Measurements from ENCODE around the gene TEC. TPM values are rescaled to one million over a fixed set of nuclear protein-coding genes. Genes with fewer than 3 reads are reported as not detected.

The TEC gene
- total and polyA plus RNA-seq, 9 of the 15 experiments (the other 6 are each of a cell fraction or from before 2014, with no cell fraction given): 5.3 to 14.7 (median 8.8) TPM

DNA sequence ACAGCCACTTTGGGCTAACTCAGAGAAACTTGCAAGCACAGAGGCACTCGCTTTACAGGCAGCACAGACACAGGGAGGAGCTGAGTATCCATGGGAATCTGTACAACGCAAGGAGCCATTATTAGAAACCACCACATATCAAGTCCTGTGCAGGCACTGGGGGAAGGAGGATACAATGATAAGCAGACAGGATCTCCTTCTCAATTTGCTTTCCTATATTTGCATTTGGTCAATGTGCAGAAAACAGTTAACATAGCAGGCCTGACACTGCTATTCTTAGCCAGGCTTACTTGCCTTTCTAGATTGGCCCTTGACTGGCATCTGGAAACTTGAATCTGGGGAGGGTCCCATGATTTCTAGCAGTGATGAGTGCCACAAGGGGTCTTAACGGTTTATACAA, 65.8 kb downstream of the TEC start (continued):
- TF ChIP-seq, protein P1, sequence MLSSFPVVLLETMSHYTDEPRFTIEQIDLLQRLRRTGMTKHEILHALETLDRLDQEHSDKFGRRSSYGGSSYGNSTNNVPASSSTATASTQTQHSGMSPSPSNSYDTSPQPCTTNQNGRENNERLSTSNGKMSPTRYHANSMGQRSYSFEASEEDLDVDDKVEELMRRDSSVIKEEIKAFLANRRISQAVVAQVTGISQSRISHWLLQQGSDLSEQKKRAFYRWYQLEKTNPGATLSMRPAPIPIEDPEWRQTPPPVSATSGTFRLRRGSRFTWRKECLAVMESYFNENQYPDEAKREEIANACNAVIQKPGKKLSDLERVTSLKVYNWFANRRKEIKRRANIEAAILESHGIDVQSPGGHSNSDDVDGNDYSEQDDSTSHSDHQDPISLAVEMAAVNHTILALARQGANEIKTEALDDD (IDR thresholded peaks at IDR 0.05): peak; percentile 78
- TF ChIP-seq, protein P2, sequence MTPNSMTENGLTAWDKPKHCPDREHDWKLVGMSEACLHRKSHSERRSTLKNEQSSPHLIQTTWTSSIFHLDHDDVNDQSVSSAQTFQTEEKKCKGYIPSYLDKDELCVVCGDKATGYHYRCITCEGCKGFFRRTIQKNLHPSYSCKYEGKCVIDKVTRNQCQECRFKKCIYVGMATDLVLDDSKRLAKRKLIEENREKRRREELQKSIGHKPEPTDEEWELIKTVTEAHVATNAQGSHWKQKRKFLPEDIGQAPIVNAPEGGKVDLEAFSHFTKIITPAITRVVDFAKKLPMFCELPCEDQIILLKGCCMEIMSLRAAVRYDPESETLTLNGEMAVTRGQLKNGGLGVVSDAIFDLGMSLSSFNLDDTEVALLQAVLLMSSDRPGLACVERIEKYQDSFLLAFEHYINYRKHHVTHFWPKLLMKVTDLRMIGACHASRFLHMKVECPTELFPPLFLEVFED (CRISPR knock-in tag; conservative IDR thresholded peaks at IDR 0.05): peak; percentile 33; the same call in 1 of the 2 replicates
- TF ChIP-seq POLR2AphosphoS5 (IDR thresholded peaks at IDR 0.05; ENCODE audit: control insufficient read depth, insufficient read depth, low read depth, low read length) (peak; percentile 100), ARID2 (IDR thresholded peaks at IDR 0.05) (no peak), XRCC4 (IDR thresholded peaks at IDR 0.05; ENCODE audit: extremely low read depth, insufficient read depth, insufficient read length) (no peak), BCL6 (CRISPR knock-in tag; IDR thresholded peaks at IDR 0.05) (no peak), ZNF143 (CRISPR knock-in tag; IDR thresholded peaks at IDR 0.05) (no peak), ZBTB1 (CRISPR knock-in tag; IDR thresholded peaks at IDR 0.05; ENCODE audit: borderline replicate concordance, low read depth) (no peak), ZNF445 (CRISPR knock-in tag; IDR thresholded peaks at IDR 0.05; ENCODE audit: low read depth) (no peak), FOXK1 (CRISPR knock-in tag; IDR thresholded peaks at IDR 0.05; ENCODE audit: borderline replicate concordance) (no peak), SAP30 (IDR thresholded peaks at IDR 0.05; ENCODE audit: borderline replicate concordance, insufficient read depth, low read depth, low read length, poor library complexity, severe bottlenecking) (no peak), CHD1 (IDR thresholded peaks at IDR 0.05; ENCODE audit: low read length) (no peak), NCOA1 (IDR thresholded peaks at IDR 0.05; ENCODE audit: low read depth) (peak; percentile 92), DNMT1 (IDR thresholded peaks at IDR 0.05) (no peak), SIX5 (IDR thresholded peaks at IDR 0.05; ENCODE audit: borderline replicate concordance in 1 of 2, insufficient read depth in 1 of 2, low read depth in 1 of 2, low read length in 2 of 2) (no peak), SMC3 (conservative IDR thresholded peaks at IDR 0.05; ENCODE audit: insufficient read depth, low read depth, low read length) (no peak)
- TF ChIP-seq, protein P3, sequence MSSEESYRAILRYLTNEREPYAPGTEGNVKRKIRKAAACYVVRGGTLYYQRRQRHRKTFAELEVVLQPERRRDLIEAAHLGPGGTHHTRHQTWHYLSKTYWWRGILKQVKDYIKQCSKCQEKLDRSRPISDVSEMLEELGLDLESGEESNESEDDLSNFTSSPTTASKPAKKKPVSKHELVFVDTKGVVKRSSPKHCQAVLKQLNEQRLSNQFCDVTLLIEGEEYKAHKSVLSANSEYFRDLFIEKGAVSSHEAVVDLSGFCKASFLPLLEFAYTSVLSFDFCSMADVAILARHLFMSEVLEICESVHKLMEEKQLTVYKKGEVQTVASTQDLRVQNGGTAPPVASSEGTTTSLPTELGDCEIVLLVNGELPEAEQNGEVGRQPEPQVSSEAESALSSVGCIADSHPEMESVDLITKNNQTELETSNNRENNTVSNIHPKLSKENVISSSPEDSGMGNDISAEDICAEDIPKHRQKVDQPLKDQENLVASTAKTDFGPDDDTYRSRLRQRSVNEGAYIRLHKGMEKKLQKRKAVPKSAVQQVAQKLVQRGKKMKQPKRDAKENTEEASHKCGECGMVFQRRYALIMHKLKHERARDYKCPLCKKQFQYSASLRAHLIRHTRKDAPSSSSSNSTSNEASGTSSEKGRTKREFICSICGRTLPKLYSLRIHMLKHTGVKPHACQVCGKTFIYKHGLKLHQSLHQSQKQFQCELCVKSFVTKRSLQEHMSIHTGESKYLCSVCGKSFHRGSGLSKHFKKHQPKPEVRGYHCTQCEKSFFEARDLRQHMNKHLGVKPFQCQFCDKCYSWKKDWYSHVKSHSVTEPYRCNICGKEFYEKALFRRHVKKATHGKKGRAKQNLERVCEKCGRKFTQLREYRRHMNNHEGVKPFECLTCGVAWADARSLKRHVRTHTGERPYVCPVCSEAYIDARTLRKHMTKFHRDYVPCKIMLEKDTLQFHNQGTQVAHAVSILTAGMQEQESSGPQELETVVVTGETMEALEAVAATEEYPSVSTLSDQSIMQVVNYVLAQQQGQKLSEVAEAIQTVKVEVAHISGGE (CRISPR knock-in tag; IDR thresholded peaks at IDR 0.05): peak in 1 of 3 experiments; percentile 78; a peak in 2 of 6 replicates
- TF ChIP-seq, protein P4, sequence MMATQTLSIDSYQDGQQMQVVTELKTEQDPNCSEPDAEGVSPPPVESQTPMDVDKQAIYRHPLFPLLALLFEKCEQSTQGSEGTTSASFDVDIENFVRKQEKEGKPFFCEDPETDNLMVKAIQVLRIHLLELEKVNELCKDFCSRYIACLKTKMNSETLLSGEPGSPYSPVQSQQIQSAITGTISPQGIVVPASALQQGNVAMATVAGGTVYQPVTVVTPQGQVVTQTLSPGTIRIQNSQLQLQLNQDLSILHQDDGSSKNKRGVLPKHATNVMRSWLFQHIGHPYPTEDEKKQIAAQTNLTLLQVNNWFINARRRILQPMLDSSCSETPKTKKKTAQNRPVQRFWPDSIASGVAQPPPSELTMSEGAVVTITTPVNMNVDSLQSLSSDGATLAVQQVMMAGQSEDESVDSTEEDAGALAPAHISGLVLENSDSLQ (IDR thresholded peaks at IDR 0.05): peak; percentile 75
- TF ChIP-seq, protein P5, sequence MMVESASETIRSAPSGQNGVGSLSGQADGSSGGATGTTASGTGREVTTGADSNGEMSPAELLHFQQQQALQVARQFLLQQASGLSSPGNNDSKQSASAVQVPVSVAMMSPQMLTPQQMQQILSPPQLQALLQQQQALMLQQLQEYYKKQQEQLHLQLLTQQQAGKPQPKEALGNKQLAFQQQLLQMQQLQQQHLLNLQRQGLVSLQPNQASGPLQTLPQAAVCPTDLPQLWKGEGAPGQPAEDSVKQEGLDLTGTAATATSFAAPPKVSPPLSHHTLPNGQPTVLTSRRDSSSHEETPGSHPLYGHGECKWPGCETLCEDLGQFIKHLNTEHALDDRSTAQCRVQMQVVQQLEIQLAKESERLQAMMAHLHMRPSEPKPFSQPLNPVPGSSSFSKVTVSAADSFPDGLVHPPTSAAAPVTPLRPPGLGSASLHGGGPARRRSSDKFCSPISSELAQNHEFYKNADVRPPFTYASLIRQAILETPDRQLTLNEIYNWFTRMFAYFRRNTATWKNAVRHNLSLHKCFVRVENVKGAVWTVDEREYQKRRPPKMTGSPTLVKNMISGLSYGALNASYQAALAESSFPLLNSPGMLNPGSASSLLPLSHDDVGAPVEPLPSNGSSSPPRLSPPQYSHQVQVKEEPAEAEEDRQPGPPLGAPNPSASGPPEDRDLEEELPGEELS (CRISPR knock-in tag; IDR thresholded peaks at IDR 0.05; ENCODE audit: borderline replicate concordance): no peak

Measured in K562 (cell line).